GM18498 (cell line): Measurements from ENCODE around the gene AUH.

Source experiments
- ATAC-seq: cut with Tn5 transposase; IDR thresholded peaks from one replicate; pipeline ENCODE4 v1.9.1; 2021; ENCODE audit warnings: mild to moderate bottlenecking, moderate library complexity; ENCODE audit not compliant: unreplicated experiment

Gene AUH

DNA sequence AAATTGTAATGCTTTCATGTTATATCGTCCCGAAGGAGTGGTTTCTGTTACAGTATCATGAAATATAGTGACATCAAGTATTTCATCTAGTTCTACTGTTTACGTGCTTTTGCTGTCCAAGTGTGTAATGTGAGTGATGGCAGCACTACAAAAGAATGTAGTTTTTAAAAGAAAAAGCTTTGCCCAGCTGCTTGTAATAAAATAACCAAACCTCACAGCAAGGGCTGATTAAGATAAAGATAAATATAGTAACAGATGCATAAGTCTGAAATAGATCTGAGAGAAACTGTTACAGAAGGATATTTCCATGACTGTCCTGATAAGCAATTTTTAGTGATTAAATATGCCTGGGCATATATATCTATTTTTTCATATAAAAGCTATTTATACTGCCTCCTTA, 106.4 kb downstream of the AUH start:
- no peak for ATAC-seq

DNA sequence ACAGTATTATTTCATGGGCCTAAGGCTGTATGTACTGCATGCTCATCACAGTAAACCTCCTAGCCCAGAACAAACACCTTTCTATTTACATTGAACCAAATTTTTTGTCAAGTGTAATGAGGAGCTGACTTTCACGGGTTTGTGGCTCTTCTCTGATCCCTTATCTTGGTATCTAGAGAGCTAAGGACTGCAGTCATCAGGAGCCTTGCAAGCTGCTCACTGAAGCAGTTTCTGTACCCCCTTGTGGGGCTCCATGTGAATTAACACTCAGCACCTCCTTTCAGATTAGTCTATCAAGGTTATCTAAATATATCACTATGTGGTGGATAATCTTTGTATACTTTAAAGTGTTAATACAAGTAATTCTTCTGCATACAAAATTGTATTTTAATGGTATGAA, 108.2 kb downstream of the AUH start:
- no peak for ATAC-seq

DNA sequence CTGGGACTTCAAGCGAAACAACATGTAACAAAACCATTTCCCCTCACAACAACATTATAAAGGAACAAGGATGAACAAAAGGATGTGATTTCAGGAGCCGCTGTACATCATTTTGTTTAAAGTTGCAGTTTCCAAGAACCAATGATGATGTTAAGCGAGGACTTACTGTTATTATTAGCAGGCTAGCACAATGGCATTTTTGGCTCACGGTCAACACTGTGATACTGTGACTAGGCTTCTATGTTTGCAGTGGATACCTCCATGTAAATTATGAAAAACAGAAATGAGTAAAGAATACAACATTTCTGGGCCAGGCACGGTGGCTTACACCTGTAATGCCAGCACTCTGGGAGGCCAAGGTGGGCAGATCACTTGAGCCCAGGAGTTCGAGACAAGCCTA, 113.0 kb downstream of the AUH start:
- no peak for ATAC-seq

DNA sequence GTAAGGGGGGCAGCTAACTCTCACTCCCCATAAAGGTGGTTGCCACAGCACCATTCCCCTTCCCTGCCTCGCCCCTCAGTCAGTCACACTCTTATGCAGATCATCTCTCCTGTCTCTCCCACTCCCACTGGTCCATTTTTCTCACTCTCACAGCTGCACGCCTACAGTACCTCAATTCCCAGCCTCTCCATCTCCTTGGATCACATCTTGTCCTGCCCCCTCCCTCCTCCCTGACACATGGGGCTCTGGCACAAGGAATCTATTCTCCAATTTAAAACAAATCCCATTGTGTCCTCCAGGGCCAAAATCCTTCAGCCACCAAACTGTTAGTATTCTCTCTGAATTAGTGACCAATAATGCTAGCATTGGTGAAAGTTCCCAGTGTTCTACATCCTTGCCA, 114.4 kb downstream of the AUH start:
- ATAC-seq: no peak

DNA sequence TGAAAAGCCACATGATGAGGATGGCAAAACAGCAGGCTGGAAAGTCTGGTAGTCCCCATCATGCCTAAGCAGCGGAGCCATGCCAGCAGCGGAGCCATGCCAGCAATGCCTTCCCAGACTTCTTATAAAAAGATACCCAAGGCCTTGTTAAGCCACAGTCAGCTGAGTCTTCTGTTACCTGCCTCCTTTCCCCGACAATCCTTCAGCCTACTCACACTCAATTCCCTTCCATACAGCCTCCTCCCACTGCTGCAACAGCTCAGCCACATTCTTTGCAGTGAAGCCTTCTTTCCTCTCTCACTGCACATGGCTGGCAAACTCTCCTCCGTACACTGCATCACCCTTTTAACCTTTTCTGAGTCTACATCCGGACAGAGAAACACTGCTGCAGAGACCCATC, 114.9 kb downstream of the AUH start:
- no peak for ATAC-seq

DNA sequence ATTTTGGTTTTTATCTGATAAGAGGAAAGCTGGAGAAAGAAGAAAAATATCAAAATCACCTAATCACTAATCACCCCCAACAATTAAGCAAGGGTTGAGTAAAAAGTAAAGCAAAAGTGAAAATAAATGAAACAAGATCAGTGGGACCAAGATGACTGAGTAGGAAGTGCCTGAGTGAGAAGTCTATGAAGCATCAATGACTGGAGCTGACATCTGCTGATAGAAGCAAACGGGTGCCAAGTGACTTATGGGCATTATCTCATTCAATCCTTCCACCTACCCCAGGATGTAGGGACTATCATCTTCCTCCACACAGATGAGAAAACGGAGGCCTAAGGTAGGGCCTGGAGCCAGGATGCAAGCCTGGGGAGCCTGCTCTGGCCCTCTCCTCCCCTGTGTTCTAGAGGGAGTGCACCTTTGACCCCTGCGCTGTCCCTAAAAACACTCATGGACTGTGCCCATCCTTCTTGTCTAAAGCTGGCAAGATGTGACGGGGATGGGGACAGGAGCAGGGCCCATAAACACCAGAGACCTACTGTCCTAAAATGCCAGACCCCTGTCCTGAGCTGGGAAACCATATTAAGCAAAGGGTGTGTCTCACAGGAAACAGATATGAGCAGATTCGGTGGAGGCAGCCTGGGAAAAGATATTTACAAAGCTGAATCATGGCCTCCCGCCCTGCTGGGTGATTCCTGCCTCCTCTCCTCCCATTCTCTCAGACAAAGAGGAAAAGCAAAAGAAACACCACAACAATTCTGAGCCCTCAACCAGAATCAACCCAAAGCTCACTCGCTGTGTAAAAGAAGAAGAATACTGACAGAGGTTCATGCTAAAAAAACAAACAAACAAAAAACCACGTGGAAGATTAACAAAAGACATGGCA, 116.0 kb downstream of the AUH start:
- ATAC-seq: no peak

DNA sequence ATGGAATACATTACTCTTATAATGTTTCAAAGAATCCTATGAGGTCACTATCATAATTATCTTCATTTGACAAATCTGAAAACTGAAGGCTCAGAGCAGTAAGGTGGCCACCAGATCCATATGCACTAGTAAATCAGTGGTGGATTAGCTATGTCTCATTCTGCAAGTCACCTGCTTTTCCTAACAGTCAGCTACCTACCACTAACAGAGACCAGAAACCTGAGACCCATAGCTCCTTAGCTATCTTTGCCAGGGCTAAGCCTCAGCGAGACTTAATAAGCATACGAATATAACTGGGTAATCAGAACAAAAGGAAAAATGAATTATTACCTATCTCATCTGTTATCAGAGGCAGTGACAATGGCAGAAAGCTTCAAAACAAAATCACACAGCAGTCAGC, 118.7 kb downstream of the AUH start:
- no peak for ATAC-seq

DNA sequence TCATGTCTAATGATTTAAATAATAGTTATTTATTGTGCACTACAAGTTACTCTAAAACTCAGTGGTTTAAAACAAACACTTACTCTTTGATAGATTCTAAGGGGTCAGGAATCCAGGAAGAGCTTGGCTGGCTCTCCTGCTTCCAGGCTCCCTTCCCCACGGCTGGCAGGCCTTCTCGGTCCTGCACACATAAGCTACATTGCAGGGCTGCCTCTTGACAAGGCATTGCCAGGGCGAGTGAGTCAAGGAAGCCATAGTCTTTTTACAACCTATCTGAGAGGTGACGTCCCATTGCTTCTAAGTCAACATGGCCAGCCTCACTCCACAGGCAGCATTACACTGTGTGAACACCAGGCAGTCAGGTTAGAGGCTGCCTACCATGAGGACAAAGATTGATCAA, 119.8 kb downstream of the AUH start:
- no peak for ATAC-seq

DNA sequence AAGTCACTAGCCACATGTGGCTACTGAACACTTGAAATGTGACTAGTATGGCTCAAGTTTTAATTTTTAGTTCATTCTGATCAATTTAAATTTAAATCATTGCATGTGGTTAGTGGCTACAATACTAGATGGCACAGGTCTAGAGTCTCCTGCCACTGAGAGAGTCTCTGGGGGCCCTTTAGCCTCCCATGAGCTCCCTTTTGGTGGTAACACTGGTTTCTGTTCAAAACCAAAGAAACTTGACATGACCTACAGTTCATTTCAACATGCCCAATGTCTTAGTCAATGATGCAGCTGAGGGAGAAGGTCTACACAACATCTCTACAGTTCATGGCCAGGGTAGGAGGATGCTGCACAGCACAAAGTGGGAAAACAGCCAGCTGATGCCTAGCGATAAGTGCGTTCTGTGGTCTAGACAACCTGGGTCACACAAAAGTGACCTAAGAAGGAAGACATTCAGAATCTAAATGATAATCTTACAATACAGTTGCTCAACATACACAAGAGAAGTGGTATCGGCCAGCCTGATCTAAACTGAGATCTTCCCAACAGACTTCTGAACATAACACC, 121.0 kb downstream of the AUH start:
- ATAC-seq: no peak

DNA sequence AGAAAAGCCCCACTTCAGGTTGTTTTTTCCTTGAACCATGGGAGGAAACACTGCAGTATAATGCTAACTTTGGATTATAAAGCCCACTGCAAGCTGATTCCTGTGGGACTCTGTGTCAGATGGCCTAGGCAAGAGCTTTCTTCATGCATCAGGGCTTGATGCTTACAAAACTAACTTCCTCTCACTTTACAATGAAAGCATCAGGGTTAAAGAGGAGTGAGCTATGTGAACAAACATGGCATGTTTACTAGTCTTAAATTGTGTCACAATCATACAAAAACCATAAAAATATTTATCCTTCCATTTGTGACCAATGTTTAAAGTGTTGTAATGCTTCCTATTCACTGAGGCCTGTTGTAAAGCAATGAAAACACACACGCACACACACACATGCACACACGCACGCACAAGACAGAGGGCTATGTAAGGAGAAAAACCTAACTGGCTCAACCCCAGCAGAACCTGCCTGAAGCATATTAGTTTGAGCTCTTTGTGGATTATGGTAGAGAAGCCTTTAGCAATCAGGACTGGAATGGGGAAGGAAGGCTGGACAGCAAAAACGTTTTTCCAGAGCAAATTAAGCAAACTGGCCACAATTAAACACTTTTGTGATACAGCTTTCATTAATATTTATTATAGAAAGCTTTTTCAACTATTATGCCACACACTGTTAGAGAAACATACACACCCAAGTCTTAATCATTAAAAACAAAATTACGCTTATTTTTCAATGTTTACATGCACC, 122.2 kb downstream of the AUH start:
- ATAC-seq: no peak

DNA sequence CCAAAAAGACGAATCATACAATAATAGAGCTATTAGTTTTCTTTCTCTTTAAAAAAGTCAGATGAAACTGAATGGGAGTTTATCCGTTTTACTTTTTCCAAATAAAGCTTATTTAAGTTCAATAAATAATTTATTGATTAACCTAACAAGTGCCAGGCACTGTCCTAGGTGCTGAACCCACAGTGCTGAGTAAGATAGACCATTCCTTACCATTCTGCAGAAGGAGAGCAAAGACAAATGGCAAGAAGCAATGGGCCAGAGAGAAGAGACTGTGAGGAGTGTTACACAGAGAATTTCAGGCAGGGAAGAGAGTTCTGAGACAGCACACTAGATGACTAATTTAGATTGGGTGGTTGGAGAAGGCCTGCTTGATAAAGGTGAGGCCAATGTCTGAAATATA, 127.2 kb downstream of the AUH start:
- no peak for ATAC-seq

DNA sequence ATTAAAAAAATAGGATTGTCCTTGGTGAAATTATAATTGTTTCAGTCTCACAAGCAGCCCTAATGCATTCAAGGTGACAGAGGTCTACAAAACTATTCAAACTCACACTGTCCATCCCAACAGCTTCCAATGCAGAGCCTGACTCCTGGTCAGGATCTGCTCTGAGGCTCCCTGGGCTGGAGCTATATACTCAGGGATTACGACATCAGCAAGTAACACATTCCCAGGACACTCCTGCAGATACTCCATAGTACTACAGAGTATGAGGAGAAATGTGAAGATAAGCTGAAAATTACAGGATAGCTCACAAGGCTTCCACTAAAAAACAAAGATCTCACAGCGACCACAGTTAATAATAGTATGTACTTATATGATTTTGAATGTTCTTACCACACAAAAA, 130.1 kb downstream of the AUH start:
- ATAC-seq: no peak

DNA sequence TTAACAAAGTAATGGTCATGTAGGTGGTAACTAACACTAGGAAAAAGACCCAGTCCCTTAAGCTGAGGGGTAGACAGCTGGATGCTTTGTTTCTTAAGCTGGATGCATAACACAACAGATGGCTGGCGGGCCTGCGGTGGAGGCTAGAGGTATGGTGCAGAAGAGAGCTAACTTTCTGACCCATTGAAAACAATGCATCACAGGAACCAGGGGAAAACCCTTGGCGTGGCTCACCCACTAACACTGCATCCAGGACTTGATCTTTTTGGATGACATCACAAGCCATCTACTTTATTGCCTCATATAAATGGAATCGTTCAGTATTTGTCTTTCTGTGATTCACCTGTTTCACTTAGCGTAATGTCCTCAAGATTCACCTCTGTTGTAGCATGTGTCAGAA, 138.7 kb downstream of the AUH start:
- no peak for ATAC-seq

DNA sequence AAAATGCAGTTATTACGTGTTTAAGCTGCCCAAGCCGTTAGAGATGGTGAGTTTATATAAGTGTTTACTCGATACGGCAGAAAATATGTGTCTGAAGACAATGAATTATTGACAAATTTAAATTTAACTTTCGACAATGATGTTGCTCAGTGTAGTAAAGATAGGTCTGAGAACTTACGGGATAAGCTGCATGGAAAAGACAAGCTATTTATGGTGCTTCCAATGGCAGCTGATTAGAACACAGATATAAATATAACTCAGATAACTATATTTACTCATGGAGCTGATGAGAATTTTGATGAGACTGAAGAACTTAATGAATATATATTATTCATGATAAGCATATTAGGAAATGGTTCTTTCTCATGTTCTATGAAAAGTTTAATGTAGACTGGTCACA, 139.3 kb downstream of the AUH start:
- ATAC-seq: no peak

DNA sequence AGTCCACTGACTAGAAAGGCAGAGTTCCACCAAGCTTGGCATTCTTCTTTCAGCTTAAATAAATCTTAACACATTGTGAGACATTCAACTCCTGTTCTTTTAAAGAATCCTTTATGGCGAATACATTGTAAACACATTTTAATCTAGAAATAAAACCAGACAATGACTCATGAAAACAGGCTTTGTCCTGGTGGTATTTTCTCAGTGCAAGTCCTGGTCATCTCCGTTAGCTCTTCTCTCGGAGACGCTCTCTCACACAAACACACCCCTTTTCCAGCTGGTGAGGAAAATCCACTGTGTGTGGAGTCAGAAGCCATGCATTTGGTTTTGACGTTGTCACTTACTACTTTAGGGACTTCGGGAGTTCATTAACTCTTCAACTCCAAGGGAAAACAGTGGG, 140.4 kb downstream of the AUH start:
- no peak for ATAC-seq

DNA sequence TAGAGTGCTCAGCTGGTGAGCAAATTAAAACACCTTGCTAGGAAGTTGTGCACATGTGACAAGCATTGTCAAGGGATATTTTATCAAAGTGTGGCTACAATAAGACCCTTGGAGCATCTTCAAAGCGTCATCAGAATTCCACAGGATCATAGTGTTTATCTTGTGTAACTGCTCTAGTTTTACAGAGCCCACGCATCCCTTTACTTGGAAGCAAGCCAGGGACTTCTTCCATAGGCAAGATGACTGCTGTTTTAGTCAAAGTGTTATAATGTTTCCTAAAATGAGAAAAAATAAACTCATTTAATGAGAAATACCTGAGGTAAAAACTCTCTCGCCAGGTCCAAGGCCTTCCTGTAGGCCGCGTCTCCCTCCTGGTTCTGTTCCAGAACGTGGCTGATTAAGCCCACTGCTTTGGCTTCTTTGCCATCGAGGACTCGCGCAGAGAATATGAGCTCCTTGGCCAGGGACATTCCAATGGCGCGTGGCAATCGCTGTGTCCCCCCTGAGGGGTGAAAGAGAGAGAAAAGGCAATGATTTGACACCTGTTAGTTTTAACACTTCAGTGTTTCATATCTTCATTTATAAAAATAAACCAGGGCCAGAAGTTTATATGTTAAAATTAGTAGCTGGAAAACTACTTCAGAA, 141.1 kb downstream of the AUH start:
- no peak for ATAC-seq

DNA sequence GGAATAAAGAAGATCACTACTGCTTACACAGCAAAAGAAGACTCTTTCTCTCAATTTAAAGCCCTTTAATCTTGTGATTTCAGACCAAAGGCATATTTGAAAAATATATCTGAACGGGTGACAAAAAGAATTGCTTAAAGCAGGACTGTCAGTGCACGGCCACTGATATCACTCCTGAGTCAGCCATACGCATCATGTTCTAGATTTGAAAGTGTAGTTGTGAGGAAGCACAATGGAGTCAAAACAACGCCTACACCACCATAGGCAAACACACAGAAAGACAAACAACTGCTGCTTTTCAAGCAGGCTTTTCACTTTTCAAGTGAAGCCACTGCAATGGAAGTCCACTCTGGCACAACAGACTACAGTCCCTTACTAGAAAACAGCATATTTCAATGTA, 141.7 kb downstream of the AUH start:
- ATAC-seq: no peak

DNA sequence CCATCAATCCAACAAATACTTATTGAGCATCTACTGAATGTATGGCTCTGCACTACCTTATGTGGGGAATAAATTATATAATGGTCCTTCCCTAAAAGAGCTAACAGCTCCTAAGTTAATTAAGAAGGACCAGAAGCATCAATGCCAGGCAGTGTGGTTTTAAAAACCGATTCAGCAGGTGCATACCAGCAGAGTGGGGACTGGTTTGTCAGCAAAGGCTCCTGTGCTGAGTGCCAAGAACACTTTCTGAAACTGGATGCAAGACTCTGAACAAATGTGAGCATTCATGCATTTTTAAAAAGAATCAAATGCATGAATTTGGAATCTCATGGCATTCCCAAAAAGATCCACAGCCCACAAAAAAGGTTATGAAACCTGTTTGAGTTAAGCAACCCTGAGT, 142.2 kb downstream of the AUH start:
- no peak for ATAC-seq

DNA sequence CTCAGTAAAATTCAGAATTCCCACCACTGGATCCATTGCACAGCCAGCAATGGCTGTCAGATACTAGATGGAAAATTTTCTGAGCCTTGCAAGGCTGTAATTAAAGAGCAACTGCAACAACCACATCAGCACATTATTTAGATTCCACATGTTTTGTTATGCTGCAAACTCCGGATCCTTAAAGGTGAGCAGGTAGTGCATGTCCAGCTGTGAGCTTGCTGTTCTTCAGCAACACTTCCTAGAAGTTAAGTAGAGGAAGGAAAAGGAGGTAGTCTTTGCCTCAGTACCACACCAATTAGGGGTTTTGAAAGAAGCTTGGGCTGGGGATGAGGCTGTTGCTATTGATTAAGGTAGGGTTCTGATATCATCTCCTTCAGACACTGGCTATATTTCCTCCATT, 144.3 kb downstream of the AUH start:
- no peak for ATAC-seq

DNA sequence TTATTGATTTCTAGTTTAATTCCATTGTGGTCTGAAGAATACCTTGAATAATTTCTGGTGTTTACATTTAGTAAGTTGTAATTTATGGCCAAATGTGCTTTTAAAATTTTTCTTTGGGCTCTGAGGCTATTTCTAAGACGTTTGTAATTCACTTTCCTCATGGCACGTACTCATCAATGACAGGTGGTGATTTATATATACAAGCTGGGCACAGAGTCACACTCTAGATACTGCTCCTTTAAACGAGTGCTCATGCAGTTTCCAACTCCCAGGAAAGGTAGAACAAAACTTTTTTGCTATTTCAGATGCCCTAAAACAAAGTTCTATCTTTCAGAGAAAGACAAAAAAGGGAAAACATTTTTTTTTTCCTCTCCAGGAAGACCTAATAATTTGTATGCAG, 146.9 kb downstream of the AUH start:
- no peak for ATAC-seq

DNA sequence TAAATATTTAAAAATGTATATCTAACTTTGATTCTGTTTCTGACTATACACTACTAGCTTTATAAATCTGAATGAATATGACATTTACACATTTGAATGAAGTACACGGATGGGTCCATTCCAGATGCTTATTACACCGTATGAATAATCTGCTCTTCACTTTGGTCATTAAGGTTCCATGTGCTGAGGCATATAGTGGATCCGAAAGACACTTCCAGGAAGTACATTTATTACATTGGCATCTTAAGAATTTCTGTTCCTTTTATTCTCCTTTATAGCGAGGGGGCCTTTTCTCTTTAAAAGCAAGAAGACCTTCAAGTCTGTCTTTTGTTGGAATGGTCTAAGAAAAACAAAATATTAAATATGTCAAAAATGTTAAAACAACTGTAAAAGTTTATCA, 147.6 kb downstream of the AUH start:
- ATAC-seq: no peak
